Measurements from ENCODE around the gene PREX1. TPM values are rescaled to one million over a fixed set of nuclear protein-coding genes. Genes with fewer than 3 reads are reported as not detected.
A peak's percentile ranks its signal among the peaks of the same experiment; 100 is the strongest.

Gene PREX1
- total and polyA plus RNA-seq, 2 experiments from 2014 or later = 4.5 to 12.5 TPM

DNA sequence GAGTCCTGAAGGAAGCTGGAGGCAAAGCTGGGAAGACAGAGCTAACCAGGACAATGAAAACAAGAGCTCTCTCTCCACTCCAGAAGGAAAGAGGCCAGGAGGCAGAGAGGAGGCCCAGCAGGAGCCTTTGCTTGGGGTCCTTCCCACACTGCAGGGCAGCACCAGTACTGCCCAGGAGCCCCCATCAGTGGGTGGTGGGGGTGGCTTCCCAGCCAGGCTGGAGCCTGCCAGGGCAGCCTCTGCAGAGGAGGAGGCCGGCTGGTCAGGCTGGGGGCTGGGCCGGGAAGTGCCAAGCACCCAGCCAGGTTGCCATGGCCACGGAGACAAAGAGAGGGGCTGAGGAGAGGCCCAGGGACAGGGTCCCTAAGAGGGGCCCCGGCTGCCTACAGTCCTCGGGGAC lies 33.4 kb downstream of the PREX1 start:
- TF ChIP-seq, protein P1, sequence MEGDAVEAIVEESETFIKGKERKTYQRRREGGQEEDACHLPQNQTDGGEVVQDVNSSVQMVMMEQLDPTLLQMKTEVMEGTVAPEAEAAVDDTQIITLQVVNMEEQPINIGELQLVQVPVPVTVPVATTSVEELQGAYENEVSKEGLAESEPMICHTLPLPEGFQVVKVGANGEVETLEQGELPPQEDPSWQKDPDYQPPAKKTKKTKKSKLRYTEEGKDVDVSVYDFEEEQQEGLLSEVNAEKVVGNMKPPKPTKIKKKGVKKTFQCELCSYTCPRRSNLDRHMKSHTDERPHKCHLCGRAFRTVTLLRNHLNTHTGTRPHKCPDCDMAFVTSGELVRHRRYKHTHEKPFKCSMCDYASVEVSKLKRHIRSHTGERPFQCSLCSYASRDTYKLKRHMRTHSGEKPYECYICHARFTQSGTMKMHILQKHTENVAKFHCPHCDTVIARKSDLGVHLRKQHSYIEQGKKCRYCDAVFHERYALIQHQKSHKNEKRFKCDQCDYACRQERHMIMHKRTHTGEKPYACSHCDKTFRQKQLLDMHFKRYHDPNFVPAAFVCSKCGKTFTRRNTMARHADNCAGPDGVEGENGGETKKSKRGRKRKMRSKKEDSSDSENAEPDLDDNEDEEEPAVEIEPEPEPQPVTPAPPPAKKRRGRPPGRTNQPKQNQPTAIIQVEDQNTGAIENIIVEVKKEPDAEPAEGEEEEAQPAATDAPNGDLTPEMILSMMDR (IDR thresholded peaks at IDR 0.05; ENCODE audit: low read depth, low read length) = no peak
- Histone ChIP-seq H3K4me3 (no peak overlapping the region), H3K36me3 (no peaks in the 10 kb centered on the region), H3K4me1 (ENCODE audit: low read depth) (peaks cover 19% of the 10 kb centered on the region), H3K27ac (no peak overlapping the region), H3K27me3 (no peaks in the 10 kb centered on the region), H3K9me3 (ENCODE audit: low read depth) (no peaks in the 10 kb centered on the region)
- DNase-seq (ENCODE audit: low read depth in 1 of 2, low spot score in 1 of 2) = no peak

DNA sequence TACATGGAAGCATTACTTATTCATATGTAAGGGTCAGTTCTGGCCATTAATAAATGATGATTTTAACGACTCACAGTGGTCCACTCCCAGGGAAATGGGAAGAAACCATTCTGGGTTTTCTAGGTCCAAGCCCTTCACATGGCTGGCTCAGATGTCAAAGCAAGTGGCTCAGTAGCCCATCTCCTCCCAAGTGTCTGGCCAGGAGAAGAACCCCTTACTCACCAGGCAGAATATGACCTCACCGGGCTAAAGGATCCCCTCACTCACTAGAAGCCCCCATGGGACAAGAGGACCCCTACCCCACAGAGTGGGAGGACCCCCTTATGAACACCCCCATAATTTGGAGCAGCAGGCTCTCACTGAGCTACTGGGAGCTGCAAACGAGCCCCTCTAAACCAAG lies 34.0 kb downstream of the PREX1 start:
- H3K27me3 ChIP-seq = no peaks in the 10 kb centered on the region
- no peaks in the 10 kb centered on the region for H3K9me3 ChIP-seq (ENCODE audit: low read depth)
- no peak for DNase-seq (ENCODE audit: low read depth in 1 of 2, low spot score in 1 of 2)
- TF ChIP-seq, protein P1 (IDR thresholded peaks at IDR 0.05; ENCODE audit: low read depth, low read length) = no peak
- no peak overlapping the region for H3K27ac ChIP-seq
- H3K36me3 ChIP-seq = no peaks in the 10 kb centered on the region
- H3K4me1 ChIP-seq (ENCODE audit: low read depth) = peaks cover 13% of the 10 kb centered on the region
- H3K4me3 ChIP-seq = no peak overlapping the region

DNA sequence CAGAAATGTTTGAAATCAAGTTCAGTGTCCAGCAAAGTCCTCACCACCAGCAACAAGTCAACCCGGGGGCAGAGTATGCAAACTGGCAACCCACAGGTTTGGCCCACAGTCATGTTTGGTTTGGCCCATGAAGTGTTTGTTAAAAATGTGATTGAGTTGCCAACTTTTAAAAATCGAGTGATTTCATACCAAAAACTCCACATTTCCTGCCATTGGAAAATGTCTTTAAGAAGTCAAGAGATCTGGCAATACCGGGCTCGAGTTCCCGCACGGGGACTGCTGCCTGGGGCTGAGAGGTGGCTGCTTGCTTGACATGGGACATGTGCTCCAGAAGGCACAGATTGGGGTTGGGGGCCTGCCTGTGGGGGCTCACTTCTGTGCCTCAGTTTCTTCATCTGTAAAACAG lies 36.1 kb downstream of the PREX1 start:
- Histone ChIP-seq H3K4me3 (no peak overlapping the region), H3K36me3 (no peaks in the 10 kb centered on the region), H3K27ac (no peak overlapping the region), H3K4me1 (ENCODE audit: low read depth) (peaks cover 5% of the 10 kb centered on the region), H3K9me3 (ENCODE audit: low read depth) (no peaks in the 10 kb centered on the region), H3K27me3 (no peaks in the 10 kb centered on the region)
- TF ChIP-seq, protein P1 (IDR thresholded peaks at IDR 0.05; ENCODE audit: low read depth, low read length) = no peak
- DNase-seq (ENCODE audit: low read depth in 1 of 2, low spot score in 1 of 2) = peak in 1 of 2 donors; percentile 83

DNA sequence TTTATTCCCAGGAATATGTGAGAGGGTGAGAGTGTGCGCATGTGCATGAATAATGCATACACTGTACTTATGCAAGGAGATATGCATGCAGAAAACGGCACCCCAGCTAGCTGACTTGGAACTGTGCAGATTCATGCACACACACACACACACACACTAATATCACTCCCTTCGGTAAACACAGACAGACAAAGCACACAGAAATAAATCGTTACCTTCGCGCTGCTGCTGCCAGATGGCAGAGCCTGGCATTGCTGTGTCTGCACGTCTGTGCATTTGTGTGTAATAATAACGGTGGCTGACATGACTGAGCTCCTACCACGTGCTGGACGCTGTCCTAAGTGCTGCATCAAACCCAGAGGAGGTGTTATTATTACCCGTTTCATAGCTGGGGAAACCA lies 36.8 kb downstream of the PREX1 start:
- H3K27ac ChIP-seq = no peak overlapping the region
- no peaks in the 10 kb centered on the region for H3K9me3 ChIP-seq (ENCODE audit: low read depth)
- no peak overlapping the region for H3K4me3 ChIP-seq
- peak in 1 of 2 donors; percentile 21 for DNase-seq (ENCODE audit: low read depth in 1 of 2, low spot score in 1 of 2)
- H3K27me3 ChIP-seq = no peaks in the 10 kb centered on the region
- no peaks in the 10 kb centered on the region for H3K36me3 ChIP-seq
- TF ChIP-seq, protein P1 (IDR thresholded peaks at IDR 0.05; ENCODE audit: low read depth, low read length) = no peak
- peaks cover 5% of the 10 kb centered on the region for H3K4me1 ChIP-seq (ENCODE audit: low read depth)

DNA sequence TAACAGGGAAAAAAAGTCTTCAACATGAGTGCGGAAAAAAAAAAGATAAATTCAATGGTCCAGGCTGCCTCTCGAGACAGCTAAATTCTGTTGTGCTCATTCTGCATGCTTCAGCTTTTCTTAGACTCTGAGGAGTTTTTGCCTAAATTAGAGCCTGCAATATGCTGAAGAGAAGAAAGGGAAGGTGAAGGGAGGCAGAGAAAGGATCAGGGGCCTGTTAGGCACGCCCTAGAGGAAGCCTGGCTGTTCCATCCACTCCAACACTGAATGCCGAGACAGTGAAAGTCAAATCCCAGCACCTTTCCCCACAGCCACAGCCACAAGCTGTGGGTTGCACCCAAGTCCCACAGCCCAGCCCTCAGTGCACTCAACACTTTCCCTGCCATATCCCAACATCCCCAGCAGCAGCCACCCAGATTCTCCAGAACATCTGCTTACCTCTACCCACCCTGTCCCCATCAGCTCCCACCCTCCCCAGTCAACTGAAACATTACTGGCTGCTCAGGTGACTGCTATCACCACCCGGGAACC lies 37.3 kb downstream of the PREX1 start:
- H3K27me3 ChIP-seq = no peaks in the 10 kb centered on the region
- TF ChIP-seq, protein P1 (IDR thresholded peaks at IDR 0.05; ENCODE audit: low read depth, low read length) = no peak
- H3K27ac ChIP-seq = no peak overlapping the region
- no peaks in the 10 kb centered on the region for H3K36me3 ChIP-seq
- H3K4me1 ChIP-seq (ENCODE audit: low read depth) = peaks cover 5% of the 10 kb centered on the region
- no peak overlapping the region for H3K4me3 ChIP-seq
- H3K9me3 ChIP-seq (ENCODE audit: low read depth) = no peaks in the 10 kb centered on the region
- DNase-seq (ENCODE audit: low read depth in 1 of 2, low spot score in 1 of 2) = no peak

All from cardiac muscle cell (in vitro differentiated cells and primary cell).